Mesenchymal stem cell (in vitro differentiated cells and primary cell): ENCODE measurements around the gene CDK6.
A peak's percentile ranks its signal among the peaks of the same experiment; 100 is the strongest.

Source experiments
- DNase-seq: peaks from one replicate; pipeline ENCODE4 v3.0.0-alpha.2; 2013
- H2AFZ ChIP-seq: one replicate; pipeline ENCODE4 v1.6.1; 2013; ENCODE audit warnings: low read depth, mild to moderate bottlenecking, control low read depth, inconsistent platforms, low read length, moderate library complexity
- H2AK5ac ChIP-seq: 2 replicates; pipeline ENCODE4 v1.6.1; 2013; ENCODE audit warnings: low read length, moderate library complexity, mild to moderate bottlenecking, inconsistent platforms; ENCODE audit not compliant: severe bottlenecking
- H2BK120ac ChIP-seq: one replicate; pipeline ENCODE4 v1.6.1; 2013; ENCODE audit warnings: low read depth, mild to moderate bottlenecking, inconsistent platforms, low read length, moderate library complexity
- H2BK12ac ChIP-seq, 2 experiments: one replicate each; pipeline ENCODE4 v1.6.1; 2013; ENCODE audit warnings: inconsistent platforms in 2 of 2, low read length in 2 of 2, mild to moderate bottlenecking in 2 of 2, moderate library complexity in 2 of 2, control low read depth in 1 of 2
- H2BK15ac ChIP-seq: one replicate; pipeline ENCODE4 v1.6.1; 2013; ENCODE audit warnings: mild to moderate bottlenecking, low read depth, inconsistent platforms; ENCODE audit not compliant: poor library complexity, severe bottlenecking
- H2BK5ac ChIP-seq: 2 replicates; pipeline ENCODE4 v1.6.1; 2013; ENCODE audit warnings: low read depth, mild to moderate bottlenecking, low read length, control low read depth, inconsistent platforms; ENCODE audit not compliant: poor library complexity, severe bottlenecking
- H3K14ac ChIP-seq, 2 experiments: one replicate each; pipeline ENCODE4 v1.6.1; 2013; ENCODE audit warnings: inconsistent platforms in 2 of 2, low read length in 2 of 2, control low read depth in 1 of 2, mild to moderate bottlenecking in 1 of 2, moderate library complexity in 1 of 2
- H3K18ac ChIP-seq, 2 experiments: one replicate each; pipeline ENCODE4 v1.6.1; 2013; ENCODE audit warnings: inconsistent platforms in 2 of 2, low read length in 2 of 2, control low read depth in 1 of 2, low read depth in 1 of 2, mild to moderate bottlenecking in 1 of 2
- H3K23ac ChIP-seq, 2 experiments: one replicate each; pipeline ENCODE4 v1.6.1; 2013; ENCODE audit warnings: inconsistent platforms in 2 of 2, low read length in 2 of 2, mild to moderate bottlenecking in 2 of 2, moderate library complexity in 2 of 2, control low read depth in 1 of 2
- H3K27ac ChIP-seq: 2 replicates; pipeline ENCODE4 v1.5.1; 2013; ENCODE audit warnings: mild to moderate bottlenecking, moderate library complexity, low read length, control low read depth, inconsistent platforms; ENCODE audit not compliant: poor library complexity, severe bottlenecking
- H3K27me3 ChIP-seq, 2 experiments: 2 replicates each; pipeline versions ENCODE4 v1.6.1 to v1.7.0; 2013; ENCODE audit warnings: low read length in 2 of 2, mild to moderate bottlenecking in 2 of 2, moderate library complexity in 2 of 2, control low read depth in 1 of 2, inconsistent platforms in 1 of 2; ENCODE audit not compliant: control insufficient read depth in 1 of 2, insufficient read depth in 1 of 2
- H3K36me3 ChIP-seq, 2 experiments: 2 replicates each; pipeline versions ENCODE4 v1.6.1 to v1.7.0; 2013; ENCODE audit warnings: low read length in 2 of 2, control low read depth in 1 of 2, inconsistent platforms in 1 of 2, low read depth in 1 of 2, mild to moderate bottlenecking in 1 of 2; ENCODE audit not compliant: insufficient read depth in 2 of 2, control insufficient read depth in 1 of 2
- H3K4ac ChIP-seq, 2 experiments: one replicate each; pipeline ENCODE4 v1.6.1; 2013; ENCODE audit warnings: inconsistent platforms in 2 of 2, low read length in 2 of 2, mild to moderate bottlenecking in 2 of 2, moderate library complexity in 2 of 2, control low read depth in 1 of 2, low read depth in 1 of 2
- H3K4me1 ChIP-seq: 2 replicates; pipeline ENCODE4 v1.6.1; 2013; ENCODE audit warnings: low read depth, low read length, control low read depth; ENCODE audit not compliant: control insufficient read depth, insufficient read depth
- H3K4me2 ChIP-seq: 2 replicates; pipeline ENCODE4 v1.6.1; 2013; ENCODE audit warnings: low read length, mild to moderate bottlenecking, inconsistent platforms; ENCODE audit not compliant: poor library complexity, severe bottlenecking
- H3K4me3 ChIP-seq, 2 experiments: 2 replicates each; pipeline versions ENCODE4 v1.5.1 to v1.7.0; 2013; ENCODE audit warnings: low read length in 2 of 2, mild to moderate bottlenecking in 2 of 2, control low read depth in 1 of 2, low read depth in 1 of 2; ENCODE audit not compliant: insufficient read depth in 1 of 2
- H3K79me1 ChIP-seq: replicated peaks from 2 replicates; pipeline ENCODE4 v1.6.1; 2013; ENCODE audit warnings: mild to moderate bottlenecking, control low read depth, low read length, inconsistent platforms; ENCODE audit not compliant: poor library complexity, severe bottlenecking
- H3K9ac ChIP-seq: 2 replicates; pipeline ENCODE4 v1.7.0; 2013; ENCODE audit warnings: mild to moderate bottlenecking, low read length, moderate library complexity
- H3K9me3 ChIP-seq: 2 replicates; pipeline ENCODE4 v1.7.0; 2013; ENCODE audit warnings: mild to moderate bottlenecking, low read length; ENCODE audit not compliant: control insufficient read depth
- H4K8ac ChIP-seq: one replicate; pipeline ENCODE4 v1.6.1; 2013; ENCODE audit warnings: inconsistent platforms, mild to moderate bottlenecking, low read length, moderate library complexity
- H4K91ac ChIP-seq: one replicate; pipeline ENCODE4 v1.6.1; 2013; ENCODE audit warnings: mild to moderate bottlenecking, low read length, inconsistent platforms
- WGBS: methylation state at CpG from one replicate; pipeline ENCODE4 v1.1.7; 2013; ENCODE audit warnings: mixed read lengths; 5-methylcytosine and 5-hydroxymethylcytosine counted together

Gene CDK6

DNA sequence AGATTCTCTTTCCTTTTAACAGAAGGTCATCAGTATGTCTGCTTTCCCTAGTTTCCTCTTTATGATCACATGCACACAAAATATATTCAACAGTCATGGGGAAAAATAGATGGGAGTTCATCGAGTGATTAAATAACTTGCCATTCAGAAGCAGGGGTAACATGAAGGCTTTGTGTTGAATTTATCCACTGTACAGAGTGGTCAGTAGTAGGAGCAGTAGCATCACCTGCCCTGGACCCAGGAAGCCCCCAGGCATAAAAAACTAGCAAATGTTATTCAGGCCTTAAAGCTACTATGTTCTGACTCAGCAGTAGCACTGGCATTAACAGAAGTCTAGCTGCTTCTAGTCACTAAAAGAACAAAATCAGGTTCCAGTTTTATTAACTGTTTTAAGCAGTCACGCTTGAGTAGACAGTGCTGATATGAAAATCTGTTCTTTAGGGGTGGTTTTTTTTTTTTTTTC lies 214.8 kb downstream of the CDK6 start:
- Histone ChIP-seq H2BK5ac (no peak overlapping the region), H4K91ac (no peak overlapping the region), H3K27me3 (no peaks in the 10 kb centered on the region), H3K23ac (no peak overlapping the region), H2BK15ac (no peak overlapping the region), H3K14ac (no peak overlapping the region), H3K18ac (no peak overlapping the region), H2BK120ac (no peak overlapping the region), H3K4ac (no peak overlapping the region), H3K27ac (peak overlapping the region; percentile 81), H3K79me1 (peaks cover 17% of the 10 kb centered on the region), H2BK12ac (no peak overlapping the region), H3K9ac (peak overlapping the region; percentile 66), H3K4me3 (peak overlapping the region in 1 of 2 experiments; percentile 21), H3K36me3 (peaks cover 15 to 22% of the 10 kb centered on the region in 2 experiments), H2AK5ac (no peak overlapping the region), H3K4me2 (no peak overlapping the region), H3K9me3 (no peaks in the 10 kb centered on the region), H4K8ac (no peak overlapping the region), H3K4me1 (no peaks in the 10 kb centered on the region), H2AFZ (no peak overlapping the region)
- DNase-seq = peak; percentile 24
- 94% methylated on average over 2 of the region's 2 CpGs for WGBS

- no peak overlapping the region for H3K14ac ChIP-seq
- H4K91ac ChIP-seq = no peak overlapping the region
- no peak overlapping the region for H2AK5ac ChIP-seq
- H3K27me3 ChIP-seq = no peaks in the 10 kb centered on the region
- H3K4me1 ChIP-seq = no peaks in the 10 kb centered on the region
- H2BK5ac ChIP-seq = no peak overlapping the region
- no peak overlapping the region for H2AFZ ChIP-seq
- peak overlapping the region in 1 of 2 experiments; percentile 21 for H3K4me3 ChIP-seq
- H2BK120ac ChIP-seq = no peak overlapping the region
- H3K4me2 ChIP-seq = no peak overlapping the region
- H3K9me3 ChIP-seq = no peaks in the 10 kb centered on the region
- peak overlapping the region in 1 of 2 experiments; percentile 19 for H3K4ac ChIP-seq
- peaks cover 15 to 27% of the 10 kb centered on the region in 2 experiments for H3K36me3 ChIP-seq
- no peak overlapping the region for H4K8ac ChIP-seq
- no peak overlapping the region for H2BK12ac ChIP-seq
- peak; percentile 81 for DNase-seq
- H3K9ac ChIP-seq = peak overlapping the region; percentile 66
- H3K79me1 ChIP-seq = peaks cover 18% of the 10 kb centered on the region
- no peak overlapping the region for H2BK15ac ChIP-seq
- H3K18ac ChIP-seq = peak overlapping the region in 1 of 2 experiments; percentile 43
- WGBS = 49% methylated on average over 3 of the region's 3 CpGs
- H3K23ac ChIP-seq = no peak overlapping the region
- peak overlapping the region; percentile 81 for H3K27ac ChIP-seq
Measured at GRCh38 chr7:92621026-92621540, 215.3 kb downstream of the CDK6 start.

DNA sequence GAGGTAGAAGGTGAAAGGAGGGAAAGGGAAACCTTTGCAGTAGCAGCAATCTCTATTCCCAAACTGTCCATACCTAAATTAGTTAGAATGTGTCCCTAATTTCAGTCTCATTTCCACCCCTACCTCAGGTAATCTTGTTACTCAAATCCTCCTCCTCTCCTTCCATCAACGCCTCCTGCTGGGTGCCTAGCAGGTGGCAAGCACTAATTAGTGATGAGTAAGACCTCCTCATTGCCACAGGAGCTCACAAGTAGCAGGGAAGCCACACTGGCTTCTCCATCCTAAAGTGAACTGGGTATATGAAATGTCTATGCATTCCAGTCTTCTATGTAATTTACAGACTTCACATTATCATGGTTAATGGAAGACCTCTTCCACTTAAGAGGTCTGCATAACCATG lies 220.5 kb downstream of the CDK6 start:
- Histone ChIP-seq H3K9me3 (no peaks in the 10 kb centered on the region), H3K27me3 (no peaks in the 10 kb centered on the region), H3K4me2 (no peak overlapping the region), H3K4me3 (no peak overlapping the region), H2BK15ac (no peak overlapping the region), H3K27ac (no peak overlapping the region), H3K23ac (no peak overlapping the region), H2BK120ac (no peak overlapping the region), H2AFZ (no peak overlapping the region), H3K4ac (no peak overlapping the region), H4K91ac (no peak overlapping the region), H3K14ac (no peak overlapping the region), H2BK12ac (no peak overlapping the region), H3K4me1 (peaks cover 3% of the 10 kb centered on the region), H4K8ac (no peak overlapping the region), H3K79me1 (peaks cover 30% of the 10 kb centered on the region), H3K18ac (no peak overlapping the region), H2AK5ac (no peak overlapping the region), H3K36me3 (peaks cover 24 to 37% of the 10 kb centered on the region in 2 experiments), H3K9ac (no peak overlapping the region), H2BK5ac (no peak overlapping the region)
- DNase-seq = no peak
- WGBS = 88% methylated on average over 1 of the region's 1 CpG

- Histone ChIP-seq H3K9me3 (no peaks in the 10 kb centered on the region), H3K27me3 (no peaks in the 10 kb centered on the region), H2BK12ac (no peak overlapping the region), H4K8ac (no peak overlapping the region), H3K4ac (no peak overlapping the region), H2AFZ (no peak overlapping the region), H3K4me3 (no peak overlapping the region), H3K18ac (no peak overlapping the region), H3K4me2 (no peak overlapping the region), H2BK120ac (no peak overlapping the region), H3K4me1 (peaks cover 3% of the 10 kb centered on the region), H3K36me3 (peaks cover 21 to 37% of the 10 kb centered on the region in 2 experiments), H4K91ac (no peak overlapping the region), H3K9ac (peak overlapping the region; percentile 22), H2BK15ac (no peak overlapping the region), H3K79me1 (peaks cover 30% of the 10 kb centered on the region), H3K23ac (no peak overlapping the region), H2BK5ac (no peak overlapping the region), H2AK5ac (no peak overlapping the region), H3K27ac (no peak overlapping the region), H3K14ac (no peak overlapping the region)
- WGBS = 73% methylated on average over 5 of the region's 5 CpGs
- peak; percentile 46 for DNase-seq
Measured at GRCh38 chr7:92614660-92615174, 221.7 kb downstream of the CDK6 start.
